Activated CD8-positive, alpha-beta T cell treated with anti-CD3 and anti-CD28 coated beads, Interleukin-2, amount 10 ng/mL, durations not matched to agents 7 days and 5 days (primary cell): ENCODE results near the gene IFT81. TPM values are rescaled to one million over a fixed set of nuclear protein-coding genes. Genes with fewer than 3 reads are reported as not detected.
A peak's percentile ranks its signal among the peaks of the same experiment; 100 is the strongest.

ENCODE experiments used
- ATAC-seq: fragments of 150-1000 bp; cut with Tn5 transposase; one replicate; pipeline ENCODE4 v1.10.0; 2021; ENCODE audit warnings: moderate library complexity
- CTCF ChIA-PET: fragments of 350-600 bp; sonication (Branson Sonifier 250); formaldehyde crosslinking; loops from one replicate; lab custom pipeline; 2021; ENCODE audit warnings: antibody characterized with exemption; lab: Charles Lee
- POLR2A ChIA-PET: fragments of 350-600 bp; sonication (Branson Sonifier 250); formaldehyde crosslinking; loops from one replicate; lab custom pipeline; 2021; ENCODE audit warnings: antibody characterized with exemption; lab: Charles Lee
- DNase-seq: peaks from one replicate; pipeline ENCODE4 v3.0.0-alpha.2; 2020
- H3K27ac Mint-ChIP-seq: one replicate; pipeline ENCODE4 v1.8.0; 2021; ENCODE audit warnings: mild to moderate bottlenecking, mixed read lengths
- H3K27me3 Mint-ChIP-seq: one replicate; pipeline ENCODE4 v1.8.0; 2021; ENCODE audit warnings: low read depth, mixed read lengths
- H3K36me3 Mint-ChIP-seq: one replicate; pipeline ENCODE4 v1.8.0; 2021; ENCODE audit warnings: low read depth, mixed read lengths
- H3K4me1 Mint-ChIP-seq: one replicate; pipeline ENCODE4 v1.8.0; 2021; ENCODE audit warnings: low read depth, mixed read lengths
- H3K4me3 Mint-ChIP-seq: one replicate; pipeline ENCODE4 v1.8.0; 2021; ENCODE audit warnings: mild to moderate bottlenecking, mixed read lengths
- H3K9me3 Mint-ChIP-seq: one replicate; pipeline ENCODE4 v1.8.0; 2022; ENCODE audit warnings: mixed read lengths; ENCODE audit not compliant: insufficient read depth
- total RNA-seq, 2 experiments: library from RNA; stranded (reverse); gene quantifications; one replicate each; pipeline ENCODE4 v1.2.3, GENCODE V29; 2021

Gene IFT81
- total RNA-seq, 2 experiments from 2014 or later = 1.5 to 2.1 TPM

GRCh38 chr12:110234755-110235154, 110.6 kb downstream of the IFT81 start:
- ChIA-PET CTCF (no interaction called here), POLR2A (no interaction called here)
- ATAC-seq (no peak), DNase-seq (no peak)
- H3K27ac Mint-ChIP-seq = no peak overlapping the region
- H3K9me3 Mint-ChIP-seq = no peaks in the 10 kb centered on the region
- no peak overlapping the region for H3K4me3 Mint-ChIP-seq
- peaks cover 16% of the 10 kb centered on the region for H3K27me3 Mint-ChIP-seq
- no peaks in the 10 kb centered on the region for H3K4me1 Mint-ChIP-seq
- no peaks in the 10 kb centered on the region for H3K36me3 Mint-ChIP-seq

- ChIA-PET CTCF (no interaction called here), POLR2A (no interaction called here)
- Mint-ChIP-seq H3K9me3 (no peaks in the 10 kb centered on the region), H3K27me3 (peaks cover 17% of the 10 kb centered on the region), H3K27ac (no peak overlapping the region), H3K4me3 (no peak overlapping the region), H3K36me3 (no peaks in the 10 kb centered on the region), H3K4me1 (no peaks in the 10 kb centered on the region)
- DNase-seq = no peak
- ATAC-seq = no peak
These were observed 111.2 kb downstream of the IFT81 start for GRCh38 chr12:110235383-110235782.

GRCh38 chr12:110243227-110243626, 119.1 kb downstream of the IFT81 start:
- CTCF ChIA-PET = interaction anchor here (5.1 kb wide), 1 partner anchor 140 kb away, joined by 27 read pairs; no protein-coding TSS in a partner anchor
- DNase-seq = no peak
- POLR2A ChIA-PET = no interaction called here
- no peaks in the 10 kb centered on the region for H3K36me3 Mint-ChIP-seq
- H3K27ac Mint-ChIP-seq = no peak overlapping the region
- H3K9me3 Mint-ChIP-seq = no peaks in the 10 kb centered on the region
- ATAC-seq = no peak
- H3K4me3 Mint-ChIP-seq = no peak overlapping the region
- no peaks in the 10 kb centered on the region for H3K4me1 Mint-ChIP-seq
- H3K27me3 Mint-ChIP-seq = peaks cover 8% of the 10 kb centered on the region

GRCh38 chr12:110244372-110244771, 120.2 kb downstream of the IFT81 start:
- Mint-ChIP-seq H3K27me3 (peaks cover 5% of the 10 kb centered on the region), H3K4me3 (no peak overlapping the region), H3K4me1 (no peaks in the 10 kb centered on the region), H3K36me3 (no peaks in the 10 kb centered on the region), H3K9me3 (no peaks in the 10 kb centered on the region), H3K27ac (no peak overlapping the region)
- ATAC-seq (no peak), DNase-seq (no peak)
- ChIA-PET POLR2A (no interaction called here), CTCF (interaction anchor here (0.6 to 5.1 kb wide), 3 partner anchors 141 to 558 kb away, joined by 3 to 27 read pairs (median 5); no protein-coding TSS in a partner anchor)

- ATAC-seq (no peak), DNase-seq (no peak)
- Mint-ChIP-seq H3K9me3 (no peaks in the 10 kb centered on the region), H3K27me3 (peaks cover 3% of the 10 kb centered on the region), H3K4me3 (no peak overlapping the region), H3K36me3 (no peaks in the 10 kb centered on the region), H3K4me1 (no peaks in the 10 kb centered on the region), H3K27ac (no peak overlapping the region)
- POLR2A ChIA-PET = no interaction called here
- CTCF ChIA-PET = interaction anchor here (0.6 to 5.1 kb wide), 3 partner anchors 142 to 558 kb away, joined by 3 to 27 read pairs (median 5); no protein-coding TSS in a partner anchor
These were observed 120.7 kb downstream of the IFT81 start for GRCh38 chr12:110244829-110245228.

- POLR2A ChIA-PET = no interaction called here
These were observed 121.2 kb downstream of the IFT81 start for GRCh38 chr12:110245369-110245772.

GRCh38 chr12:110246636-110247339, 122.6 kb downstream of the IFT81 start:
- DNase-seq = no peak
- no peaks in the 10 kb centered on the region for H3K36me3 Mint-ChIP-seq
- no peaks in the 10 kb centered on the region for H3K9me3 Mint-ChIP-seq
- H3K4me1 Mint-ChIP-seq = no peaks in the 10 kb centered on the region
- H3K27ac Mint-ChIP-seq = no peak overlapping the region
- no peak overlapping the region for H3K4me3 Mint-ChIP-seq
- POLR2A ChIA-PET = no interaction called here
- CTCF ChIA-PET = interaction anchor here (0.9 to 5.1 kb wide), 2 partner anchors 144 to 170 kb away, joined by 3 to 27 read pairs; no protein-coding TSS in a partner anchor
- no peak for ATAC-seq
- no peaks in the 10 kb centered on the region for H3K27me3 Mint-ChIP-seq

More at GRCh38 chr12:110245369-110245772, 121.2 kb downstream of the IFT81 start:
- Mint-ChIP-seq H3K27me3 (peaks cover 3% of the 10 kb centered on the region), H3K36me3 (no peaks in the 10 kb centered on the region), H3K4me1 (no peaks in the 10 kb centered on the region), H3K4me3 (no peak overlapping the region), H3K27ac (no peak overlapping the region), H3K9me3 (no peaks in the 10 kb centered on the region)
- ATAC-seq (peak; percentile 89), DNase-seq (peak; percentile 62)
- CTCF ChIA-PET = interaction anchor here (1.8 to 5.1 kb wide), 2 partner anchors 142 to 186 kb away, joined by 5 to 27 read pairs; no protein-coding TSS in a partner anchor

GRCh38 chr12:110247340-110248095, 123.4 kb downstream of the IFT81 start:
- H3K9me3 Mint-ChIP-seq = no peaks in the 10 kb centered on the region
- ATAC-seq = no peak

GRCh38 chr12:110248096-110248447, 123.9 kb downstream of the IFT81 start:
- CTCF ChIA-PET = interaction anchor here (1.3 kb wide), 1 partner anchor 19 kb away, joined by 3 read pairs; no protein-coding TSS in a partner anchor
- ATAC-seq (no peak), DNase-seq (no peak)
- H3K27ac Mint-ChIP-seq = no peak overlapping the region
- no peak overlapping the region for H3K4me3 Mint-ChIP-seq
- no peaks in the 10 kb centered on the region for H3K9me3 Mint-ChIP-seq
- POLR2A ChIA-PET = no interaction called here
- H3K27me3 Mint-ChIP-seq = no peaks in the 10 kb centered on the region
- no peaks in the 10 kb centered on the region for H3K36me3 Mint-ChIP-seq
- no peaks in the 10 kb centered on the region for H3K4me1 Mint-ChIP-seq

More at GRCh38 chr12:110247340-110248095, 123.4 kb downstream of the IFT81 start:
- no peaks in the 10 kb centered on the region for H3K27me3 Mint-ChIP-seq
- ChIA-PET POLR2A (no interaction called here), CTCF (interaction anchor here (0.9 to 5.1 kb wide), 3 partner anchors 18 to 169 kb away, joined by 3 to 27 read pairs (median 3); no protein-coding TSS in a partner anchor)
- DNase-seq = no peak
- H3K4me1 Mint-ChIP-seq = no peaks in the 10 kb centered on the region
- no peak overlapping the region for H3K27ac Mint-ChIP-seq
- no peaks in the 10 kb centered on the region for H3K36me3 Mint-ChIP-seq
- no peak overlapping the region for H3K4me3 Mint-ChIP-seq

GRCh38 chr12:110249105-110249504, 124.9 kb downstream of the IFT81 start:
- CTCF ChIA-PET = interaction anchor here (1.2 kb wide), 1 partner anchor 149 kb away, joined by 3 read pairs; no protein-coding TSS in a partner anchor

GRCh38 chr12:110249716-110250225, 125.6 kb downstream of the IFT81 start:
- no peaks in the 10 kb centered on the region for H3K9me3 Mint-ChIP-seq
- no peaks in the 10 kb centered on the region for H3K36me3 Mint-ChIP-seq
- no peak overlapping the region for H3K27ac Mint-ChIP-seq
- POLR2A ChIA-PET = no interaction called here
- H3K4me1 Mint-ChIP-seq = no peaks in the 10 kb centered on the region
- H3K27me3 Mint-ChIP-seq = no peaks in the 10 kb centered on the region
- no peak for ATAC-seq
- DNase-seq = no peak
- H3K4me3 Mint-ChIP-seq = no peak overlapping the region
- CTCF ChIA-PET = interaction anchor here (0.6 to 1.2 kb wide), 2 partner anchors 150 to 528 kb away, joined by 3 read pairs; no protein-coding TSS in a partner anchor

More at GRCh38 chr12:110249105-110249504, 124.9 kb downstream of the IFT81 start:
- DNase-seq = no peak
- POLR2A ChIA-PET = no interaction called here
- no peaks in the 10 kb centered on the region for H3K9me3 Mint-ChIP-seq
- H3K36me3 Mint-ChIP-seq = no peaks in the 10 kb centered on the region
- ATAC-seq = no peak
- no peaks in the 10 kb centered on the region for H3K27me3 Mint-ChIP-seq
- no peak overlapping the region for H3K27ac Mint-ChIP-seq
- no peak overlapping the region for H3K4me3 Mint-ChIP-seq
- no peaks in the 10 kb centered on the region for H3K4me1 Mint-ChIP-seq
